HG03521 (cell line): ENCODE measurements around the gene GRK6.
"Not testable (repeated sequence)": the region's sequence is repeated elsewhere in the genome, so short reads cannot be mapped to it uniquely, and the experiment has no call there.

Source experiments
- ATAC-seq: cut with Tn5 transposase; IDR thresholded peaks from one replicate; pipeline ENCODE4 v1.9.1; 2021; ENCODE audit warnings: mild to moderate bottlenecking, moderate library complexity; ENCODE audit not compliant: unreplicated experiment

The GRK6 gene

GRCh38 chr5:177483042-177483441 lies 56.6 kb downstream of the GRK6 start:
- ATAC-seq, result no peak

- ATAC-seq, result no peak
Observed at GRCh38 chr5:177483994-177484901, 57.8 kb downstream of the GRK6 start.

- no peak for ATAC-seq
Observed at GRCh38 chr5:177484902-177485549, 58.5 kb downstream of the GRK6 start.

GRCh38 chr5:177485753-177486152 lies 59.3 kb downstream of the GRK6 start:
- not testable (repeated sequence) for ATAC-seq

DNA sequence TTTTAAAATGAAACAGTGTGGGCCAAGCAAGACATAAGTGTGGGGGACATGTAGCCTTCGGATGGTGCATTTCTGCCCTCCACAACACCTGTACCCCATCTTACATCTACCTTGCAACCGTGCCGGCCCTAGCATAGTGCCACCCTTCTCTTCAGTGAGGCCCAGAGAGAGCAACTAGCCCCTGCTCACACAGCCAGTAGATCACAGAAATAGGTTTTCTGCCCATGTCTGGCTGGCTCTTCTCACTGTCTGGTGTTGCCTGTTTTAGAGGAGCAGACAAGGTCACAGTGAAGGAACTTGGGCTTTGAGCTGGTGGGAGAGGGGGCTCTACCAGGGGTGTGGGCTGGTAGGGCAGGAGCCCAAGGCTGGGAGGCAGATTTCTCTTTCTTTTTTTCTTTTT lies 59.8 kb downstream of the GRK6 start:
- no peak for ATAC-seq

- no peak for ATAC-seq
Observed at GRCh38 chr5:177487144-177487543, 60.7 kb downstream of the GRK6 start.

DNA sequence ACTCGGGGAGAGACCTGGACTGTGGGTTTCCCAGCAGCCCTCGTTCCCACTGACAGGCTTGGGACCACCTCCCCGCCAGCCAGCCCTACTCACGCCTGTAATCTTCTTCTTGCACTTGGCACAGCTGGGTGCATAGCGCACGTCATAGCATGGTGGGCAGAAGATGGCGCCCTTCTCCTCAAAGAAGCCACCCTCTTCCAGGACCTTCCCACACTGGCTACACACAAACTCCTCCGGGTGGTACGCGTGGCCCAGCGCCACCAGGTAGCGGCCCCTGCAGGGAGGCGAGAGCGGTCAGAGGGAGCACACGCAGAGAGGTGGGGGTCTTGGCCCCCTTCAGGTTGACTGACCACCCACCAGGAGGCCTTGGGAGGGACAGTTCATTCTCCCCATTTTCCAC lies 61.5 kb downstream of the GRK6 start:
- ATAC-seq, result no peak

- ATAC-seq, result no peak
Observed at GRCh38 chr5:177489119-177489716, 62.7 kb downstream of the GRK6 start.

DNA sequence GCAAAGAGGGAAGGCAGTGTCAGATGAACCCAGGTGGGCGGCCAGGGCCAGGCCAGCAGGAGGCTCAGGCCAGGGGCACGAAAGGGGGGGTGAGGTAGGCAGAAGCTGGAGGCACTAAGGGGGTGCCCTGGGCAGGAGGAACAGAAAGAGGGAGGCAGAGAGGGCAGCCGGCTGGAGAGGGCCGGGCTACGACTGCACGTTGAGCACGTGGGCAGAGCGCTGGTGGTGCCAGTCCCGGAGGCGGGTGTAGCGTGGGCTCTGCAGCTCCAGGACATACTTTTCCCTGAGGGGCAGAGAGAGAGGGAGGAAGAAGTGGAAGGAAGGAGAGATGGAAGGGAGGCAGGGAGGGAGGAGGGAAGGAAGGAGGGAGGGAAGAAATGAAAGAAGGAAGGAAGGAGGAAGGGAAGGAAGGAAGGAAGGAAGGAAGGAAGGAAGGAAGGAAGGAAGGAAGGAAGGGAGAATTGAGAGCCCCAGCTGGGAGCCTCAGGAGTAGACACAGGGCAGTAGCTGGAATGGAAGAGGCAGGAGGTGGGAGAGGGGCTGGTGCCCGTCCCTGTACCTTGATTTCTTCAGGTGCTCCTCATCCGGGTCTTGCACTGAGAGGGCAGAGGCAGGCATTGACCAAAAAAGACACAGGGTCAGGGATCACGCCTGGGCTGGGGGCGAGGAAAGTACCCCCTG lies 64.0 kb downstream of the GRK6 start:
- ATAC-seq, result no peak

- ATAC-seq, result no peak
Observed at GRCh38 chr5:177490992-177491391, 64.5 kb downstream of the GRK6 start.

DNA sequence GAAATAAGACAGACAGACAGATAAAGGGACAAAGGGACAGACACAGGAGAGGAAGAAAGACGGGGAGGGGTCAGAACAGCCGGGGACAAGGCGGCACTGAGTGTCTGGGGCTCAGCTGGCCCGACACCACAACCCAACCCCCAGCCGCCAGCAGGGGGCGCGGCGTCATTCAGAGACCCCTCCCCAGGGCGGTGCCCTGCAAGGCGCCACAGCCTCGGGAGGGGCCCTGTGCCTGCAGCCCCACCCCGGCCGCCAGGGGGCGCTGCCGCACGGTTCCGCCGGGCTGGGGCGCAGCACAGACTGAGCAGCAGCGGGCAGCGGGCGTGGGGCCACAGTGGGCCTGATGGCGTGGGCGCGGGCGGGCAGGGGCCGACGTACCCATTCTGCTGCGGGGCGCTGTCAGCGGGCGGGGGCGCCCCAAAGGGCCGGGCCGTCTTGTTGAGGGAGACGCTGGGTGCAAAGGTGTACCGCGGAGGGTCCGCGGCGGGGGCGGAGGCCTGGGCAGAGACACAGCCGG lies 65.0 kb downstream of the GRK6 start:
- no peak for ATAC-seq

DNA sequence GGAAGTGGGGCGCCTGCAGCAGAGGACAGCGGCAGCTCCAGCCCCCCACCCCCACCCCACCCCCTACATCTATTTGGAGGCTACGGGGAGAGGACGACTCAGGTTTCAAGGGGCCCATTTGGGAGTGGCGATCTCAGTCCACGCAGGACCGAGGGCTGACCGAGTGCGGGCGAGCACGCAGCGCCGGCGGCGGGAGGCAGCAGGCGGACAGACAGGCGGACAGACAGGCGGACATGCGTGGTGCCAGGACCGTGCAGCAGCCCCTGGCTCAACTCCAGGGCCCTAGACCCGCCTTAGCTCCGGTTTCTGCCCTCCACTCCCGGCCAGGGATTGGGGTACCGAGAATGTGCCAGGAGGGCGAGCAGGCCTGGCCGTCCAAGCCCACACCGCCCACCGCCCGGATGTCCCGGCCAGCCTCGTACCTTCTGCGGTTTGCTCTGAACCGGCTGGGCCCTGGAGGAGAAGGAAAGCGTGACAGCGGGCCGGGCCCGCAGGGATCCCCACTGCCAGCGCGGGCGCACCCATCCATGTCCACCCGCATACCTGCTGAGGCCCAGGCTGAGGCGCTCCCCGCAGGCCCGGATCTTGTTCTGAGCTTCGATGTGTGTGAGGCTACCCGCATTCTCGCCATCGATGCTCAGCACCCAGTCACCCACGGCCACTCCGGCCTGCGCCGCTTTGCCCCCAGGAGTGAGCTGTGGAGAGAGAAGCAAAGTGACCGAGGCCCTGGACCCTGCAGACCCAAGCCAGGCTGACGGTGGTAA lies 65.7 kb downstream of the GRK6 start:
- ATAC-seq, result no peak
